Measurements from ENCODE around the gene TUBA4B.
"Not testable (repeated sequence)": the region's sequence is repeated elsewhere in the genome, so short reads cannot be mapped to it uniquely, and the experiment has no call there.

The TUBA4B gene

GRCh38 chr2:219248845-219249202, 4.2 kb upstream of the TUBA4B start:
- no peak for DNase-seq

GRCh38 chr2:219249203-219249980, 3.7 kb upstream of the TUBA4B start:
- peak; percentile 70 for DNase-seq

GRCh38 chr2:219250049-219250781, 2.8 kb upstream of the TUBA4B start:
- DNase-seq = no peak

- no peak for DNase-seq
These were observed 1.4 kb upstream of the TUBA4B start for GRCh38 chr2:219251656-219252055.

- DNase-seq = no peak
These were observed 959 bp upstream of the TUBA4B start for GRCh38 chr2:219252084-219252483.

- DNase-seq = no peak
These were observed 508 bp upstream of the TUBA4B start for GRCh38 chr2:219252570-219252899.

- DNase-seq = peak; percentile 92
These were observed 928 bp downstream of the TUBA4B start, which contains the start of gene TUBA4A for GRCh38 chr2:219253753-219254589. TUBA4A (minus strand) TSS chr2:219253918; CDS start chr2:219253858, 60 bp downstream.

- DNase-seq = peak; percentile 65
These were observed 1.7 kb downstream of the TUBA4B start for GRCh38 chr2:219254590-219255201.

- DNase-seq = not testable (repeated sequence)
These were observed 5.9 kb downstream of the TUBA4B start for GRCh38 chr2:219258942-219259341.

- DNase-seq = no peak
These were observed 8.2 kb downstream of the TUBA4B start for GRCh38 chr2:219261024-219261855.

GRCh38 chr2:219266232-219266631, 13.2 kb downstream of the TUBA4B start:
- no peak for DNase-seq

GRCh38 chr2:219266886-219267285, 13.8 kb downstream of the TUBA4B start:
- no peak for DNase-seq

- DNase-seq = no peak
These were observed 15.3 kb downstream of the TUBA4B start for GRCh38 chr2:219268294-219268693.

GRCh38 chr2:219269362-219270054, 16.5 kb downstream of the TUBA4B start:
- DNase-seq = no peak

- DNase-seq = no peak
These were observed 17.0 kb downstream of the TUBA4B start for GRCh38 chr2:219270055-219270372.

GRCh38 chr2:219271021-219271420, 18.0 kb downstream of the TUBA4B start:
- no peak for DNase-seq

- no peak for DNase-seq
These were observed 19.3 kb downstream of the TUBA4B start for GRCh38 chr2:219272356-219272755.

GRCh38 chr2:219272995-219273394, 20.0 kb downstream of the TUBA4B start:
- no peak for DNase-seq

GRCh38 chr2:219273937-219274336, 20.9 kb downstream of the TUBA4B start:
- DNase-seq = no peak

- no peak for DNase-seq
These were observed 21.4 kb downstream of the TUBA4B start for GRCh38 chr2:219274361-219274921.

All from CD4-positive, alpha-beta T cell treated with Interleukin-15 for 1 hour (primary cell).